HepG2 (cell line): Measurements from ENCODE around the gene SFTA2. TPM values are rescaled to one million over a fixed set of nuclear protein-coding genes. Genes with fewer than 3 reads are reported as not detected.
A peak's percentile ranks its signal among the peaks of the same experiment; 100 is the strongest.

ENCODE experiments used
- BATF2 ChIP-seq: sonication (generic); formaldehyde crosslinking; IDR thresholded peaks from 2 replicates; pipeline ENCODE4 v1.8.0; 2022; ENCODE audit warnings: mild to moderate bottlenecking, missing genetic modification reagents, moderate library complexity
- CBX5 ChIP-seq: sonication (generic); formaldehyde crosslinking; IDR thresholded peaks from 2 replicates; pipeline ENCODE4 v1.4.0; 2020; ENCODE audit warnings: missing genetic modification reagents, borderline replicate concordance
- E2F2 ChIP-seq: sonication (generic); formaldehyde crosslinking; IDR thresholded peaks from 2 replicates; pipeline ENCODE4 v1.4.0; 2020; ENCODE audit warnings: missing genetic modification reagents, borderline replicate concordance
- ETV5 ChIP-seq: IDR thresholded peaks from 2 replicates; pipeline ENCODE4 v1.6.1; 2018; ENCODE audit warnings: missing biosample characterization, missing genetic modification reagents, inconsistent platforms, borderline replicate concordance
- GLMP ChIP-seq: sonication (generic); formaldehyde crosslinking; IDR thresholded peaks from 2 replicates; pipeline ENCODE4 v1.9.0; 2021; ENCODE audit warnings: missing genetic modification reagents, mild to moderate bottlenecking, borderline replicate concordance
- HNRNPH1 ChIP-seq: fragments of 200-400 bp; formaldehyde crosslinking; optimal IDR thresholded peaks from 2 replicates; pipeline ENCODE3; 2017; ENCODE audit warnings: mild to moderate bottlenecking, low read depth, low read length
- KAT2B ChIP-seq: fragments of 150-350 bp; IDR thresholded peaks from 2 replicates; pipeline ENCODE4 v1.6.1; 2014; ENCODE audit warnings: low read depth, low read length, borderline replicate concordance
- MAF1 ChIP-seq: sonication (generic); formaldehyde crosslinking; IDR thresholded peaks from 2 replicates; pipeline ENCODE4 v1.5.0; 2020; ENCODE audit warnings: missing genetic modification reagents, borderline replicate concordance
- MTF2 ChIP-seq: sonication (generic); formaldehyde crosslinking; IDR thresholded peaks from 2 replicates; pipeline ENCODE4 v1.5.0; 2020; ENCODE audit warnings: missing genetic modification reagents, borderline replicate concordance
- RFX3 ChIP-seq: IDR thresholded peaks from 2 replicates; pipeline ENCODE4 v1.6.1; 2016; ENCODE audit warnings: missing biosample characterization, missing genetic modification reagents
- RXRA ChIP-seq: sonication (generic); formaldehyde crosslinking; IDR thresholded peaks from 2 replicates; pipeline ENCODE4 v1.5.1; 2020; ENCODE audit warnings: missing genetic modification reagents
- TAF1 ChIP-seq: sonication (generic); formaldehyde crosslinking; IDR thresholded peaks from 2 replicates; pipeline ENCODE4 v1.4.0; 2020; ENCODE audit warnings: missing genetic modification reagents
- TERF1 ChIP-seq: sonication (generic); formaldehyde crosslinking; IDR thresholded peaks from 2 replicates; pipeline ENCODE4 v1.8.0; 2022; ENCODE audit warnings: mild to moderate bottlenecking, missing genetic modification reagents, moderate library complexity
- THYN1 ChIP-seq: sonication (generic); formaldehyde crosslinking; IDR thresholded peaks from 2 replicates; pipeline ENCODE4 v1.8.1; 2023; ENCODE audit warnings: low read depth, mild to moderate bottlenecking, moderate library complexity, missing genetic modification reagents, borderline replicate concordance
- U2AF1 ChIP-seq: fragments of 200-400 bp; formaldehyde crosslinking; optimal IDR thresholded peaks from 2 replicates; pipeline ENCODE3; 2017; ENCODE audit warnings: mild to moderate bottlenecking, low read depth, low read length
- ZC3H4 ChIP-seq: sonication (generic); formaldehyde crosslinking; IDR thresholded peaks from 2 replicates; pipeline ENCODE4 v1.4.0; 2020; ENCODE audit warnings: missing genetic modification reagents, borderline replicate concordance
- ZEB1 ChIP-seq: IDR thresholded peaks from 2 replicates; pipeline ENCODE4 v1.6.1; 2012; ENCODE audit warnings: mild to moderate bottlenecking, low read depth, inconsistent platforms; ENCODE audit not compliant: insufficient replicate concordance
- ZNF124 ChIP-seq: sonication (generic); formaldehyde crosslinking; IDR thresholded peaks from 2 replicates; pipeline ENCODE4 v1.4.0; 2020; ENCODE audit warnings: missing genetic modification reagents
- ZNF251 ChIP-seq: sonication (generic); formaldehyde crosslinking; IDR thresholded peaks from 2 replicates; pipeline ENCODE4 v1.9.0; 2021; ENCODE audit warnings: mild to moderate bottlenecking, missing genetic modification reagents
- ZNF337 ChIP-seq: sonication (generic); formaldehyde crosslinking; IDR thresholded peaks from 2 replicates; pipeline ENCODE4 v1.5.1; 2020; ENCODE audit warnings: missing genetic modification reagents, low read depth, mild to moderate bottlenecking, borderline replicate concordance
- ZNF557 ChIP-seq: sonication (generic); formaldehyde crosslinking; IDR thresholded peaks from 2 replicates; pipeline ENCODE4 v1.4.0; 2020; ENCODE audit warnings: missing genetic modification reagents
- ZNF800 ChIP-seq: sonication (generic); formaldehyde crosslinking; IDR thresholded peaks from 2 replicates; pipeline ENCODE4 v1.4.0; 2020; ENCODE audit warnings: missing genetic modification reagents
- ZNF883 ChIP-seq: sonication (generic); formaldehyde crosslinking; IDR thresholded peaks from 2 replicates; pipeline ENCODE4 v1.5.1; 2020; ENCODE audit warnings: mild to moderate bottlenecking, missing genetic modification reagents; ENCODE audit errors: not compliant biosample characterization
- polyA plus RNA-seq, 8 experiments: library from polyadenylated mRNA; depleted of rRNA in 3 of 8; stranded (reverse) in 7 of 8; unstranded in 1 of 8; fragments of >200 nt; fragmentation: Illumina TruSeq in 4 of 8; extraction: Trizol in 4 of 8; gene quantifications; 2 replicates each; pipeline versions ENCODE4 v1.2.1 to v1.2.3, GENCODE V29; 2011 to 2016; ENCODE audit warnings: low read depth in 4 of 8, missing spikeins in 1 of 8, mixed read lengths in 1 of 8; ENCODE audit not compliant: insufficient read depth in 1 of 8
- total RNA-seq, 5 experiments: library from RNA; depleted of rRNA; stranded (reverse); fragments of >200 nt; fragmentation: Illumina TruSeq; extraction: Trizol; gene quantifications; 2 replicates each; pipeline ENCODE4 v1.2.3, GENCODE V29; 2016; ENCODE audit warnings: low read depth in 1 of 5

Gene SFTA2
- total and polyA plus RNA-seq, 2 of the 13 experiments (the other 11 are each of a cell fraction or from before 2014, with no cell fraction given): not detected

- TF ChIP-seq BATF2 (CRISPR knock-in tag) (no peak), THYN1 (CRISPR knock-in tag) (peak; percentile 35; the same call in 1 of the 2 replicates), ZNF883 (CRISPR knock-in tag) (no peak), KAT2B (no peak), ZNF124 (CRISPR knock-in tag) (peak; percentile 97), RXRA (peak; percentile 85), TAF1 (CRISPR knock-in tag) (peak; percentile 60), MAF1 (no peak), ZNF337 (CRISPR knock-in tag) (no peak), CBX5 (peak; percentile 81; the same call in 1 of the 2 replicates), ZC3H4 (CRISPR knock-in tag) (no peak), TERF1 (no peak), ETV5 (no peak; the same call in 1 of the 2 replicates), HNRNPH1 (no peak), MTF2 (CRISPR knock-in tag) (peak; percentile 58; the same call in 1 of the 2 replicates), RFX3 (CRISPR knock-in tag) (no peak; the same call in 1 of the 2 replicates), E2F2 (no peak; the same call in 1 of the 2 replicates), ZNF800 (CRISPR knock-in tag) (no peak), GLMP (no peak), U2AF1 (peak; percentile 87), ZEB1 (peak; percentile 26), ZNF557 (CRISPR knock-in tag) (no peak), ZNF251 (no peak)
These were observed 24.0 kb downstream of the SFTA2 start, which contains the start of gene GTF2H4 (continued) for GRCh38 chr6:30907758-30908591.
